ENCODE results near the gene CPEB3.

DNA sequence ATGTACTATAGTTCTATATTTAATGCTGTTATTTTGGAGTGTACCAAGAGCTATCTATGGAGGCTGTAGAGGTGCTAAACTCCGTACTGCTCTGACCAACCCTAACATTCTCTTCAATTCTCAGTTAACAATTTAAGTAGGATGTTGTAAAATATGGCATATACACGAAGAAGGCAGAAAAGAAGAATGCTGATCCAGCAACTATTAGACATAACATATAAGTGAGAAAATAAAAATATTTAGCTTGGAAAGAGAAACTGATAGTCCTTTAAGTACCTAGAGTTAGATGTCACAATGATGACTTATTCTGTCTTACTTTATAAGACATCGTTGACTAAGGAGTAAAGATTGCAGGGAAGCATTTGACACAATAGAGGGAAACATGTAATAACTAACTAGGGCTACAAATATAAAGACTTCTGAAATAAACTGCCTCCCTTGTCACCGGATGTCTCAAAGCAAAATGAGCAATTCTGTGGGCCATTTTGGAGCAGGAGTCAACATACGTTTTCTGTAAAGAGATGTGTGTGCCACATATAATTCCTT, 159.5 kb downstream of the CPEB3 start:
- TF ChIP-seq, protein P1, sequence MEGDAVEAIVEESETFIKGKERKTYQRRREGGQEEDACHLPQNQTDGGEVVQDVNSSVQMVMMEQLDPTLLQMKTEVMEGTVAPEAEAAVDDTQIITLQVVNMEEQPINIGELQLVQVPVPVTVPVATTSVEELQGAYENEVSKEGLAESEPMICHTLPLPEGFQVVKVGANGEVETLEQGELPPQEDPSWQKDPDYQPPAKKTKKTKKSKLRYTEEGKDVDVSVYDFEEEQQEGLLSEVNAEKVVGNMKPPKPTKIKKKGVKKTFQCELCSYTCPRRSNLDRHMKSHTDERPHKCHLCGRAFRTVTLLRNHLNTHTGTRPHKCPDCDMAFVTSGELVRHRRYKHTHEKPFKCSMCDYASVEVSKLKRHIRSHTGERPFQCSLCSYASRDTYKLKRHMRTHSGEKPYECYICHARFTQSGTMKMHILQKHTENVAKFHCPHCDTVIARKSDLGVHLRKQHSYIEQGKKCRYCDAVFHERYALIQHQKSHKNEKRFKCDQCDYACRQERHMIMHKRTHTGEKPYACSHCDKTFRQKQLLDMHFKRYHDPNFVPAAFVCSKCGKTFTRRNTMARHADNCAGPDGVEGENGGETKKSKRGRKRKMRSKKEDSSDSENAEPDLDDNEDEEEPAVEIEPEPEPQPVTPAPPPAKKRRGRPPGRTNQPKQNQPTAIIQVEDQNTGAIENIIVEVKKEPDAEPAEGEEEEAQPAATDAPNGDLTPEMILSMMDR (IDR thresholded peaks at IDR 0.05): no peak
- TF ChIP-seq ZFX (IDR thresholded peaks at IDR 0.05; ENCODE audit: borderline replicate concordance): no peak
